Measurements from ENCODE around the gene RESF1. TPM values are rescaled to one million over a fixed set of nuclear protein-coding genes. Genes with fewer than 3 reads are reported as not detected.

RESF1 gene, protein sequence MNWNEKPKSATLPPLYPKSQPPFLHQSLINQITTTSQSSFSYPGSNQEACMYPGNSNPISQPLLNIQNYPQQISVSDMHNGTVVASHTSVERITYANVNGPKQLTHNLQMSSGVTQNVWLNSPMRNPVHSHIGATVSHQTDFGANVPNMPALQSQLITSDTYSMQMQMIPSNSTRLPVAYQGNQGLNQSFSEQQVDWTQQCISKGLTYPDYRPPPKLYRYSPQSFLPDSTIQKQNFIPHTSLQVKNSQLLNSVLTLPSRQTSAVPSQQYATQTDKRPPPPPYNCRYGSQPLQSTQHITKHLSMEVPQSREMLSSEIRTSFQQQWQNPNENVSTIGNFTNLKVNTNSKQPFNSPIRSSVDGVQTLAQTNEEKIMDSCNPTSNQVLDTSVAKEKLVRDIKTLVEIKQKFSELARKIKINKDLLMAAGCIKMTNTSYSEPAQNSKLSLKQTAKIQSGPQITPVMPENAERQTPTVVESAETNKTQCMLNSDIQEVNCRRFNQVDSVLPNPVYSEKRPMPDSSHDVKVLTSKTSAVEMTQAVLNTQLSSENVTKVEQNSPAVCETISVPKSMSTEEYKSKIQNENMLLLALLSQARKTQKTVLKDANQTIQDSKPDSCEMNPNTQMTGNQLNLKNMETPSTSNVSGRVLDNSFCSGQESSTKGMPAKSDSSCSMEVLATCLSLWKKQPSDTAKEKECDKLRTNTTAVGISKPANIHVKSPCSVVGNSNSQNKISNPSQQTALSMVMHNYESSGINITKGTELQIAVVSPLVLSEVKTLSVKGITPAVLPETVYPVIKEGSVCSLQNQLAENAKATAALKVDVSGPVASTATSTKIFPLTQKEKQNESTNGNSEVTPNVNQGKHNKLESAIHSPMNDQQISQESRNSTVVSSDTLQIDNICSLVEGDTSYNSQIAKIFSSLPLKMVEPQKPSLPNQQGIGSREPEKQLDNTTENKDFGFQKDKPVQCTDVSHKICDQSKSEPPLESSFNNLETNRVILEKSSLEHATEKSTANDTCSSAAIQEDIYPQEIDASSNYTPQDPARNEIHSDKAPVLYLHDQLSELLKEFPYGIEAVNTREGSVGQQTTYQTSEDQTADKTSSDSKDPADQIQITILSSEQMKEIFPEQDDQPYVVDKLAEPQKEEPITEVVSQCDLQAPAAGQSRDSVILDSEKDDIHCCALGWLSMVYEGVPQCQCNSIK (N-terminal part only)
- total RNA-seq, result 17.1 and 20.9 TPM in 2 replicates

DNA sequence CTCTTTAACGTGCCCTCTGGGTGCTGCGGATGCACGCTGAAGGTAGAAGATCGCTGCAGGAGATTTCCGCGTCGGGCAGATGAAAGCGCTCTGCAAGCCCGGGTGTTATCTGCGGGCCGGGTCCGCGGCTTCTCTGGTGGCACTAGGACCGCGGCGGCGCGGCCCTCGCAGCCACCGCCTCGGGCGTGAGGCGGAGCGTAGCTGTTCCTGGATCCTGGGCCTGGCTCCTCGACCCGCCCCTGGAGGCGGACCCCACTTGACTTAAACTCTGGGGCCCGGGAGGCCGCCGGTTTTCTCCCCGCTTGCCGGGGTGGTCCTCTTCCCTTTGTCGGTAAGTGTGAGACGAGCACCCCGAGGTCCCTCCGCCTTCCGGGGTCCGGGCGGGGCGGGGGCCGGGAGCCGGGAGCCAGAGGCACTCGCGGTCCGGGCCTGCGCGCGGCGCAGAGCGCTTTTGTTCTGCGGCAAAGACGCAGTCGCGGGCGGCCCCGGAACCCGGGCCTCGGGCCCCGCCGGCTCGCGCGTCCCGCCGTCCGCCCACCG, at the start of gene RESF1:
RESF1 (plus strand) TSS at position 255 of the 540 bp plus-strand sequence. CDS start 21,541 bp downstream, outside the sequence.

Other genes starting within 250 kb of the RESF1 start
- gene AMN1, start 230.4 kb upstream of the RESF1 start, total RNA-seq, result 4.2 and 6.0 TPM in 2 replicates
- 14.9 and 18.2 TPM in 2 replicates for gene BICD1, start 147.4 kb downstream of the RESF1 start, total RNA-seq

All from hair follicle dermal papilla cell (primary cell).